Stimulated activated CD4-positive, alpha-beta T cell treated with anti-CD3 and anti-CD28 coated beads, Interleukin-4, amount 100 ng/mL, for 1 hour (primary cell): ENCODE measurements around the gene NPAS3.

ENCODE experiments used
- DNase-seq: peaks from one replicate; pipeline ENCODE4 v3.0.0-alpha.2; 2020

Gene NPAS3

DNA sequence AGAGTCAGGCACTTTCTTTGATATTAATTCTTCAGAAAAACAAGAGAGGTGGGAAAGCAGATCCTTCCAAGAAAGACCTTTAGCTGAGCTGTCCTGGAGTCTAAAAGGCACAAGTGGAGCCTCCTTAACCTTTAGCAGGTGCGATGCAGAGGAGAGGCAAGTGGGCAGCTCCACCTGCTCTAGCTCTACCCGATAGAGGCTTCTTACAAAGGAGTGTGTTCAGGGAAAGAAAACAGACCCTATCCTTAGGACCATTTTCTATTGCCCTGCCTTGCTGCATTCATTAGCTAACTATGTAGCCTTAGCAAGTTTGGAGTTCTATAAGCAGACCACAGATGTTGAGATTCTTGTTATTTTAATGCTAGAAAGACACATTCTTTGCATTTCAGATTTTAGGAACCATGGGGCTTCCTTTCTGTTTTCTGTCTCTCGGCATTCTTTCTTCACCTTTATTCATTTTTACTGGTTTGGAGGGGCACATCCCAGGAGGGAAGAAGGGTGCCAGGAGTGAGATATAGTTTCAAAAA lies 797.7 kb downstream of the NPAS3 start:
- no peak for DNase-seq

DNA sequence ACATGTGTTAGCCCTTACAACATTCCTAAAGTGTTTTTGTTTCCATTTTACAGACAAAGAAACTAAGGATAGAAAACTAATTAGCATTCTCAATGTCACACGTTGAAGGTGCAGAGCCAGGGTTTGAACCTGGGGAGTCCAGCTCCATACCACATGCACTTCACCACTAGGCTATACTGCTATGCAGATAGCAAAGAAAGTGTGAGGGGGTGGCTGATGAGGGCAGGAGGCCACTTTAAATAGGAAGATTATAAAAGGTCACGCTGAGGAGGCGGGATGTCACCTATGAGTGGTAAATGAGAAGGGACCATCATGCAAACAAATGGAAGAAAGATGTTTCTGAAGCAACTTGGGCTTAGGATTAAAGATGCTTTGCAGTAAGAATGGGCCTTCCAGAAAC lies 798.3 kb downstream of the NPAS3 start:
- DNase-seq = no peak

DNA sequence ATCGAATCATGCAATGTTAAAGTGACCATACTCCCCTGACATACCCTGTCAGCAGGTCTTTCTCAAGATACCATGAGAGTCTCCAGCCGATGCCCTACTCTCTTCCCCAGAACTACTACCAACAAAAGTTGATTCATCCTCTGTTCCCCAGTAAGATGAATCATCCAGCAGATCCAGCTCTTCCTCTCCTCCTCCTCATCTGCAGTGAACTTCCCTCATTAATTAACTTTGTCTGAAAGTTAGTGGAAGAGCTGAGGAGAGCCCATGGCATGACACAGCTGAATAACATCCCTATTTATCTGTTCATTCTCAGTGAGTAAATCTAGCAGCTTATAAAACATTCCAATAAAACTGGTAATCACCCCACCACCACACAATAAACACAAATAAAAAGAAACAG lies 798.8 kb downstream of the NPAS3 start:
- no peak for DNase-seq

DNA sequence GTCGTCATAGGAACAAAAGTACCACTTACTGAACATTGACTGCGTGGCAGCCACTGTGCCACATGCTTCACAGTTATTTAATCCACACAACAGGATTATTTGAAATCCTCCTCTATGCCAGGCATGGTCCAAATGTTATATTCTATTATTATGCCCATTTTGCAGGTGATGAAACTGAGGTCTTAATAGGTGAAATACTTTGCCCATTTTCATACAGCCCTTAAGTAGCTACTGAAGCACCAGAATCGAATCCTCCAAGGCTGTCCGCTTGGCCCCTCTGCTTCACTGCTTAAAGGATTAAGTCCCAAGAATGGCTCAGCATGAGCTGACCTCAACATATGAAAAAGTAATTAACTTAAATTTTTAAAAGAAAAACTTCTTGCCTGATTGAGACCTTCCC lies 799.4 kb downstream of the NPAS3 start:
- DNase-seq = no peak

DNA sequence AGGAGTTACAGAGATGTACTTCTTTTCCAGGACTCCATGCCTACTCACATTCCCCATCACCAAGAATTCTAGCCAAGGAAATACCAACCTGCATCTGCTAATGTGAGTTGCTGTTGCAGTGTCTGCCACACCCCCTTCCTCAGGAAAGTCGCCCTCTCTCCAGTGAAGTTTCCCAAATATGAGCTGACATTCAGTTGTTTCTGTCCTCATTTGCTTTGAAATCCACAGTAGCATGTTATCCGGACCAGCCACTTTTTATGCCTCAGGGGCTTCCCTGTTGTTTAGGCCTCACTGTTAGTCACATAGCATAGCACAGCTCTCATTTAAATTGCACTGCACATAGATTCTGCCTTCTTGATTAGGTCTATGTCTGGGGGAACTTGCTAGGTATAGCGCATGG lies 799.8 kb downstream of the NPAS3 start:
- no peak for DNase-seq

DNA sequence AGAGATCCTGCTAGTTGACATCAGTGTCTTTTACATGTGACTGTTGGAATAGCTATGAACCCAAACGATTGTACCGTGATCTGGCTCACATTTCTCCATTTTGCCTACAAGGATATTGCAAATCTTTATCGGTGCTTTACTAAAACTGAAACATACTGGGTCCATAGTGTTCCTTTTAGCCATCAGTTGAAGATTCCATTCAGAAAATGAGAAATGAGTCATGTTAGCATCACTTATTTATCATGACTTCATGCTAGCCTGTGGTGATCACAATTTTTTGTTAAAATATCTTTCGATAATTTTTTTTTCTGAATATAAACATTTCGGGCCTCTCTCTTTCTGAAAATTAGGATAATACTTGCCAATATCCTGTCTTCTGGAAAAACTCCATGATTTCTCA lies 801.9 kb downstream of the NPAS3 start:
- no peak for DNase-seq

DNA sequence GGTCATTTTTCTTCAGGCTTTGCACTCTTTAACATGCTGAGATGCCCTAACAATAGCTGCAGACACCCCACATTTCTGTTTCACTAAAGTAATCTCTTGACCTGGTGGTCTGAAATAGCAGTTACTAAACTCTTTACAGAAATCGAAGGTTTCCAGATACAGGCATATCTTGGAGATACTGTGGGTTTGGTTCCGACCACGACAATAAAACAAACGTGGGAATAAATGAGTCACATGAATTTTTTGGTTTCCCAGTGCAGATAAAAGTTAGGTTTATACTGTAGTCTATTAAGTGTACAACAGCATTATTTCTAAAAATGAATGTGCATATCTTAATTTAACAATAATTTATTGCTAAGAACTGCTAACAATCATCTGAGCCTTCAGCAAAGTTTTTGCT lies 803.5 kb downstream of the NPAS3 start:
- DNase-seq = no peak

DNA sequence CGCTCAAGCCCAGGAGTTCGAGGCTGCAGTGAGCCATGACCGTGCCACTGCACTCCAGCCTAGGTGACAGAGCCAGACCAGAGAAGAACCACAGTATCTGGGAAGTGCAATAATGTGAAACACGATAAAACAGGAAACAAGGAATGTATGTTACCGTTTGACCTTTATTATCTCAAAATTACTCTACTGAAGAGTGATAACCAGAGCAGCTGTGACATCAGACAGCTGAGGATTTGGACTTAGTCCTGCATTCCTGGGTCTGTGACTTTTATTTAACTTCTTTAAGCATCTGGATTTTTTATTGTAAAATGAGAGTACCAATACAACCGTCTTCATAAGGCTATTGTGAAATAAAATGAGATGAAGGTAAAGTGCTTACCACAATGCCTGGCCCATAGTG lies 806.5 kb downstream of the NPAS3 start:
- DNase-seq = no peak

DNA sequence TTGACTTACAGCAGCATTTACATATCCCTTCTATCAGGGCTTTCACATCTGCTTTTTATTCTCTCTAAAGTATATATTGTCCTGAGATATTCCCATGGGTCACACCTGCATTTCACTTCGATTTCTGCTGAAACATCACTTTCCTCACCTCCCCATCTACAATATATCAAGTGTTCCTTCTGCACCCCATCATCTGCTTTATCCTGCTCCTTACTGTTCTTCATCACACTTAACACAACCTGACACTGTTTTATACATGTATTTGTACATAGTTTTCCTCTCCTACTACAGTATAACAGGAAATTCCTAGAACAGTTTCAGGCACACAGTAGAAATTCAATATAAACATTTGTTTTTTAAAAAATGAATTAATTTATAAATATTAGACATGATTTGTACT lies 809.1 kb downstream of the NPAS3 start:
- no peak for DNase-seq

DNA sequence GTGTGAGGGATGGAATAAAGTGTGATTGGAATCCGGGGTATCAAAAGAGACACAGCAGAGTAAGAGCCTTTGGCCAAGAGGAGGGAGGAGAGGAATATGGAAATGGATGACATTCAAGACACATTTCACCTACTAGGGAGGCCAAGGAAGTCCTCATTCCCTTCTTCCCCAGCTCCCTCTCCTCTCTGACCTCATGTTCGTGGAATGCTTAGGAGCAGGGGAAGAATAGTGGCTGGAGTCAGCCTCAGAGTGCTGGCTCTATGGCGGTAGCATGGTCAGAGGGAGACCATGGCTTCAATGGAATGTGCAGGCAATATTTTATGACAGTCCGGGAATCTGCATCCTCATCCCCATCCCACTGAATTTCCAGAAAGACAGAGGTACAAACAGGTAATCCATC lies 815.6 kb downstream of the NPAS3 start:
- DNase-seq = no peak

DNA sequence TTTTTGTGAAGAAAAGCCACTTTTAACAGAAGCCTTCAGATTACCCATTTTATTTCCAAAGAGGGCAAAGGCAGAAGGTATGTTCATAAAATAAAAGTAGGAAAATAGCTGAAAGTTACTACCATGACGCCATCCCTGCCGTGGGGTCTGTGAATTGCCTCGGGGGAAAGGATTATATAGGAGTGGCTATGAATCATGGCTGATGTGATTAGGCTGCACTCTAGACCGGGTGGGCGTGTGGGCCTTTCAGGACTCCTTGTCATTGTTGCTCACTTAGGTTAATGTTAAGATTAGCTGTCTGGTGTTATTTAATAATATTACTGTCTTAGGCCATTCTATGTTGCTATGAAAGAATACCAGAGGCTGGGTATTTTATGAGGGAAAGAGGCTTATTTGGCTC lies 816.7 kb downstream of the NPAS3 start:
- no peak for DNase-seq

DNA sequence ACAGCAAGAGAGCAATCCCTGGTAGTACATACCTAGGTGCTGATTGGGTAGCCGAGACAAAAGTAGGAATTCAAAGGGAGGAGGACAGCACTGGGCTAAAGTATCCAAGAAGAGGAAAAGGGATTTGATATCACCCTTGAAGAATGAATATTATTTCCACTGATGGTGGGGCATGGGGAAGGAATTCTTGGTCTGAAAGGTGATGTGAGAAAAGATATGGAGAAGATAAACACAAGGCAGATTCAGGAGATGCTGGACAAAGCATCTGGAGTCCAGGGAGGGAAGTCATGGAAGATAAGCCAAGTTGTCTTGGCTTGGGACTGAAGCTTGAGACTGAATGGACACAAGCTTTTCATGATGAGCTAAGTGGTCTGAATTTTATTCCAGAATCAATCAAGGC lies 818.2 kb downstream of the NPAS3 start:
- DNase-seq = no peak

DNA sequence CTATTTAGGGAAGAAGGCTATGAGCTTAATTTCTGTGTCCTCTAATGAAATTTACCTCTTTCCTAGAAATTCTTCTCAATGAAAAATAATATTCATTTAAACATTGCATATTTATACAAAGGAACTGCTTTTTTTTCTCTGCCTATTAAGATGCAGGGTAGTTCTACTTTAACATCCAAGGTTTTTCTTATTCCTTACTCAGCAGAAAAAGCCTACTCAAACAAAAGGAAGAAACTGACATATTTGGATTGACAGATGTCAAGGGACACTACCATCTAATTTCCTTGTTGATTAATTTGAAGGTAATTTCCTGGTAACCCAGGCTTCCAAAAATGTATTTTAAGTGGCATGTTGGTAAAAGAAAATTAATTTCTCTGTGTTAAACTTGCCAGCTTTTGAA lies 819.9 kb downstream of the NPAS3 start:
- no peak for DNase-seq

DNA sequence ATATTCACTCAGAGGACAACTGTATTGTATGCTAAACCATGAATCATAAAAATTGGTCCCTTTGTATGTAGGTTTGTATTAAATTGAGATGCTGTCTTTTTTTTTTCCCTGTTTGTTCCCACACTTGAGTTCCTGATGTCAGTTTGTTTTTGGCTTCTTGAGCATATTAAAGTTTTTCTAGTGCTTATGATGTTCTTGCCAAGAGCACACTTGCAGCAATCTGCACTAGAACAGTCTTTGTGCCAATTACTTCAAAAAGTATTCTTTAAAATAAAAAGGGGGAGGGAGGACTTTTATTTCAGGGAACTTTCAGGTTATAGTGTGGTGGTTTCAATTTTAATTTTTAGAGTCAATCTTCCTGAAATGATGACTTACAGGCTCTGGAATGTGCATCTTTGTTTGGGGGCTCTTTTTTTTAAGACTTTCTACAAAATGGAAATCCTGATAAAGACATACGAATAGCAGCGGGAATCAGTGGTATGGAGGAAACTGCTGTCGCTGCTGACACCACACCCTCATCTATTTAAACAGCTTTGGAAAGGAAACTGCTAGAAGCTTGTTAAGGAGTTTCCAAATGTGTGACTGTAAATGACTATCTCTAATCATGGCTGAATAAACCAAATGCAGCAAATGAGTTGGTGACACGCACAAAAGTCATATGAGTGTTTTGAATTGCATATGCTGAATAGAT lies 823.6 kb downstream of the NPAS3 start:
- no peak for DNase-seq

DNA sequence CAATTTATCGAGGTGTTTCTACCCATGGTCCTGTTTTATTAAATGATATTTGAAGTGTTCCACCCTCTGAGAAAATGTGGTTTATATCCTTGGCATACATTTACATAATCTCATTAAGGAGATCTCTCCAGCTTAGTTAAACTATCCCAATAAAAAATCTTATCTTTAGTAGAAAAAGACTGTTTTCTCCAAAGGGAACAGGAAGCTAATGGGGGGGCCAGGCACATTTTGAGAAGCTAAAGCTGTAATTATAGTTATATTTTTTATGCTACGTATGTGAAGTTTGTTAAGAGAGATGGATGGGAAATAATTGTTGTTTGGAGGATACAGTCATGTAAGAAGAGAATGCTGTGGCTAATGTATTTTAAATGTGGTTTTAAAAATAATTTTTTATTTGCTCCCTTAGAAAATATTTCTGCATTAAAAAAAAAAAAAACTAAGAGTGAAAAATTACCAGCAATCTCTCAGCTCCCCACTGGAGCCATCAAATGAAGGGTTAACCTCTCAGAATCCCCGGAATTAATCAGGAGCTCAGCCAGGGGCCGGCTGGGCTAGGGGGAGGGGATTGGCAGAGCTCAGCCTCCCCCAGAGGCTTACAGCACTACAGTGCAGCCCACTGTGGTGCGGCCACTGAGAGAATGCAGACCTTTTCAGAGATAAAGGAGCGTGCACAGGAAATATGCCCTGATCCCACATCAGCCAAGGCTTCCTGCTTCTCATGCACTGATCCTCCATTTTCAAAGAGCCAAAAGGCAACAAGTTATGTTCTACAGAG lies 826.4 kb downstream of the NPAS3 start:
- DNase-seq = no peak

DNA sequence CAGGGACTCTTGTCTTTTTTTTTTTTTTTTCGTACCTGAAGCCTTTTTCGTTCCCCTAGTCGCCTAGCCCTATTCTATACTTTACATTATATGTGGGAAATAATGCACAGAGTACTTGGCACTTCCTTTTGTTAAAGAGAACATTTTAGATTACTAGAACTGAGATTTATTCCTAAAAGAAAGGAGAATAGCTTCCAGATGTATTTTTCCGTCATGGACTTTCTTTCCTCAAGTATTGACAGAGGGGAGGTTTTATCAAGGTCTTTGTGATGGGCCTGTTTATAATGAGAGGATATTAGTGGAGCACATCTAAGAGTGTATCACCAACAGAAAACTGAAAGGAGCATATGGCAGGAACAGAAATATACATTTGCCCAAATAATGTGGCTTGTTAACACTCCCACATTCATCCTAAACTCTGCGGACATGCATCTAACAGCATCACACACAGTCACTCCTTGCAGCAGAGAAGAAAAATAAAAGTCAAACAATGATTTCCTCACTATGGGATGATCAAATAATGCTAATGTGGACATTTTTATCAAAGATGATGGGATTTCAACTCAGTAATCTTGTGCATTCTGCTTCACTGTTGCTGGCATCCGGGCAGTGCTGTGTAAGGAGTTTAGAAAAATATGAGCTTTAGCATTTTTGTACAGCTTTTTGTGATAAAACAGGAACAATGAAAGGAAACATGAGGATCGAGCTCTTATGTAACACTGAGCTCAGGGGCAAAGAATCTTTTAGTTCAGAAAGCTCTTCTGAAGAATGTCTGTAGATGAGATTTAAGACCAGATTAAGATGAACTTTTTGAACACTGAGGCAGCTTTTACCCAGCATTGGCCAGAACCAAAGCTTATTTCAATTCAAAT lies 829.1 kb downstream of the NPAS3 start:
- no peak for DNase-seq

DNA sequence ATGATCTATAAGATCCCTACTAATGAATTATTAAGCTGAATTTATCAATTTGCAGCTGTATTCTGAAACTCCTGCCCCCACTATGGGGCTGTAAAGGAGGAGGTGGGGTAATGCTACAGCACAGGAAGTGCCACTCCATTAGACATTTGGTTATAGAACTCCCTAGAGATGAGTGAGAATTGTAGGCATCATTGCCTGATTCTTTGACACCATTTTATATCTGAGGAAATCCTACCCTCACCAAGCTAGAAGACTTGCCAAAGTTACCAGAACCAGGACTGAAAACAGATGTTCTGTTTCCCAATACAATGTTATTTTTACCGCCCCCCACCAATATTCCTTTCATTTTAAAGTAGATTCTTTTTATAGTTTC lies 829.8 kb downstream of the NPAS3 start:
- no peak for DNase-seq

DNA sequence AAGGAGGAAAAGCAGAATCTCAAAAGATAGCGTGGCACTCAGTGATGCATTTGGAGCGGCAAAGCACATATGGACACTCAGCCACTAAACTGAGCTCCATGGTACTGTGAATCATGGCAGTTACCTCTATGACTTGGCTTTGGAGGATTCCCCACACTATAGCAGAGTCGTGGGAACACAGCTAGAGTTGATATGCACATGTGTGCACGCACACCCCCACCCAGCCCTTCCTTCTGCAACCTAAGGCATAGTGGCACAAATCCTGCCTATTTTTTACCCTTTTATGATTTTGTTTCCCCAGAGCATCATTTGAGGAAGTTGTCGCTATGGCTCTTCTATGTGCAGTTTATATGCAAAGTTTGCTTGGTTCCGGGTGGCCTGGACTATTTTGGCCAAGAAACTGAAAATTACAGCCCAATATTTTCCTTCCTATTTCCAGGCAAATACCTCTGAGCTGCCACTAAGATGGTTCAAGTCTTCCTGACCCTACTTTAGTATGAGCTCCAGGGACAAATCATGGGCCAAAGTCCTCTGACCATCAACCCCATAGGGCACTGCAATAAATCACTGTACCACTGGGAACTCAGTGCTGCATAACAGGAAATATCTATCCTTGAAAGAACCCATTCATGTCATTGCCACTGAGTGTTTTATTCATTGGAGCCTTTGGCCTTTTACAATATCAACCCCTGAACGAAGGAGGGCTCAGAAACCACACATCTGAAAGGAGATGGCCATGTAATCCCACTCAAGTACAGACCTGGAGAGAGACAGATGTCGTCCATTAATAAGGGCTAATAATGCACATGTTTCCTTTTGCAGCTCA lies 834.7 kb downstream of the NPAS3 start:
- no peak for DNase-seq

DNA sequence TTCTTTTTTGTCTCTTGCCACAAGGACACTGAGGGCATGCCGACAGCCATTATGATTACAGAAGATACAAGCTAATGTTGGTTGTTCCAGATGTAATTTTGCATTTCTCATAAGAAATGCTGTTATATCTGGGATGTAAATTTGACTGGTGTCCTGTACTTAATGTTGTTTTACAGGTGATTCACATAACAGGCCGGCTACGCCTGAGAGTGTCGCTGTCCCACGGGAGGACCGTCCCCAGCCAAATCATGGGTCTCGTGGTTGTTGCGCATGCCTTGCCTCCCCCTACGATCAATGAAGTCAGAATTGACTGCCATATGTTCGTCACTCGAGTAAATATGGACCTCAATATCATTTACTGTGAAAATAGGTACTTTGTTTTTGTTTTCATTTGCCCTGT lies 835.5 kb downstream of the NPAS3 start:
- no peak for DNase-seq

DNA sequence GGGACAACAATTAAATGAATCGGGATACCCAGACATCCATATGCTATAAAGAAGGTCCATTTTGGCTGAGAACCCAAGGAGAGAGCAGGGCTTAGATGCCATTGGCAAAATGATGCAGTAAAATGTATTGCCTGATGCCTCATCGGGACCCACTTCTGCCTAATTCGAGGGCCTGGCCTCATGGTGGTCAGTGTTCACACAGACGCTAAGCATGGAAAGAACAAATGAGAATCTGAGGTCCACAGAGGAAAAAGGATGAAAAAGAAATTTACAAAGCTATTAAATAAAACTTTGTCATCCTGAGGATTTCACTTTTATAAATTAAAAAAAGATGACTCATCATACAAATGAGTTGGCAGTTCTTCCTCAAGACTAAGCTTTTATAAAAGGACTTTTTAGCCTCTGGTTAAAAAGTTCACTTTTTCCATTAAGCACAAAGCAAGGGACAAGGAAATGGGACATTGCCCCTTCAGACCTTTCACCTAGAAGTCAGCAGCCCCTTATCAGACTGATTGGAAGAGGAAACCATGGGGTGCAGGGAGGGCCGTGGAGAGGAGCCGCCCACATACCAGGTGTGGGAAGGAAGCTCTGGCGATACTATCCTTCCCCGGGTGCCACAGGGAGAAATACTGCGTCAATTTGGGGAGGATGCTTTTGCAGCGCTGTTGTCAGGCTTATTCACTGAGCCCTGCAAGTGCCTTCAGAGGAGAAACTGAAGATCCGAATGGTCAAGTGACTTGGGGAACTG lies 836.2 kb downstream of the NPAS3 start:
- DNase-seq = no peak

DNA sequence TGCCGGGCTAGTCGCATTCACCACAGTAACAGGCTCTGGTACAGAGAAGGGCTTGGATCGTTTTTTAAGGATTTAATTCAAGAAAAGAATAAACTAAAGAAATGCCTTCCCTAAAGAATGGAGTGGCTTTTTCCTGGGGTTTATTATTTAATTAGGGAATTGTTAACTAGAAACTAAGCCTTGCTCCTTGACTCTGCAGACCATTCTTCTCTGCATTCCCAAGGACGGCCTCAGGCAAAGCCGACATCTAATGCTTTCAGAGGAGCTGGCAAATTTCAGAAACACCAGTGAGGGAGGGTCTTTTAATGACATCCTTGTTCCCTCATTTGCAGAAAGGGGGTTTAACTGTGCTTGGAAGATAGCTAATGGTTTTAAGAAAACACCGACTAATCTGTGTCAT lies 838.2 kb downstream of the NPAS3 start:
- no peak for DNase-seq

DNA sequence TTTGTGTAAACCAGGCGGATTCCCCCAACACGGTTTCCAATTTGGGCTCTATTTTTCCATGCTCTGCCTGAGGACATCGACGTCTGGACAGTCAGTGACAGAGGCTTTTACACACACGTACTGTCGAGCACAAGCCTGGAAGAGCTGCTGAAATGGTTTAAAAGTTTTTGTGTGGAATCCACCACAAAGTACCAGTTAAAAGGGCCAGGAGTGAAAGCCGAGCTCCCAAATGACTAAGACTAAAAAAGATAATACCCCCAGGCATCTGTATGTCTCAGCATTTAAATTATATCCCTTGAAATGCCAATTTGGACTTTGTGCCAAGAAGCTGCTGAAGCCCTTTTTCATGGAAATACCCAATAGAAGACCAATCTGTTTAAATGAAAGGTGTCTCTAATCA lies 839.0 kb downstream of the NPAS3 start:
- no peak for DNase-seq
